Muscle layer of colon (tissue), 2 donors: ENCODE data around the gene TRPV6.
A peak's percentile ranks its signal among the peaks of the same experiment; 100 is the strongest.

Experiments
- H3K27ac ChIP-seq: one replicate; pipeline ENCODE4 v1.7.0; 2013; ENCODE audit warnings: low read depth, mild to moderate bottlenecking, low read length, moderate library complexity
- H3K27me3 ChIP-seq, 2 donors: one replicate each; pipeline ENCODE4 v1.7.0; 2013; ENCODE audit warnings: low read length in 2 of 2, mild to moderate bottlenecking in 2 of 2; ENCODE audit not compliant: insufficient read depth in 2 of 2, control insufficient read depth in 1 of 2
- H3K36me3 ChIP-seq: one replicate; pipeline ENCODE4 v1.7.0; 2013; ENCODE audit warnings: mild to moderate bottlenecking, low read length; ENCODE audit not compliant: insufficient read depth
- H3K4me1 ChIP-seq: one replicate; pipeline ENCODE4 v1.7.0; 2013; ENCODE audit warnings: mild to moderate bottlenecking, low read length; ENCODE audit not compliant: insufficient read depth
- H3K4me3 ChIP-seq, 2 donors: one replicate each; pipeline ENCODE4 v1.7.0; 2013; ENCODE audit warnings: low read length in 2 of 2, low read depth in 1 of 2, mild to moderate bottlenecking in 1 of 2, moderate library complexity in 1 of 2
- H3K9ac ChIP-seq: one replicate; pipeline ENCODE4 v1.7.0; 2013; ENCODE audit warnings: low read length
- H3K9me3 ChIP-seq: one replicate; pipeline ENCODE4 v1.7.0; 2013; ENCODE audit warnings: mild to moderate bottlenecking, low read length
- donor health status: abdominal sarcoma.
- donor health status: Adenocarcinoma of cecum.

The TRPV6 gene

GRCh38 chr7:142855114-142855743, 30.3 kb downstream of the TRPV6 start:
- Histone ChIP-seq H3K4me3 (peak overlapping the region; percentile 70 to 76), H3K36me3 (no peaks in the 10 kb centered on the region), H3K9ac (no peak overlapping the region), H3K9me3 (no peaks in the 10 kb centered on the region), H3K27ac (peak overlapping the region; percentile 19), H3K4me1 (peaks cover 22% of the 10 kb centered on the region), H3K27me3 (no peaks in the 10 kb centered on the region)

- Histone ChIP-seq H3K9me3 (no peaks in the 10 kb centered on the region), H3K27me3 (no peaks in the 10 kb centered on the region), H3K27ac (peak within 1 kb of the TSS; percentile 56), H3K36me3 (no peaks in the 10 kb centered on the region), H3K9ac (peak within 1 kb of the TSS; percentile 21), H3K4me3 (peak within 1 kb of the TSS; percentile 70 to 76), H3K4me1 (peaks cover 15% of the 10 kb centered on the region)
Observed at GRCh38 chr7:142854372-142855113, 31.0 kb downstream of the TRPV6 start, which contains the start of gene EPHB6. EPHB6 (plus strand) TSS chr7:142855076; CDS start chr7:142863228, 8,152 bp downstream.

DNA sequence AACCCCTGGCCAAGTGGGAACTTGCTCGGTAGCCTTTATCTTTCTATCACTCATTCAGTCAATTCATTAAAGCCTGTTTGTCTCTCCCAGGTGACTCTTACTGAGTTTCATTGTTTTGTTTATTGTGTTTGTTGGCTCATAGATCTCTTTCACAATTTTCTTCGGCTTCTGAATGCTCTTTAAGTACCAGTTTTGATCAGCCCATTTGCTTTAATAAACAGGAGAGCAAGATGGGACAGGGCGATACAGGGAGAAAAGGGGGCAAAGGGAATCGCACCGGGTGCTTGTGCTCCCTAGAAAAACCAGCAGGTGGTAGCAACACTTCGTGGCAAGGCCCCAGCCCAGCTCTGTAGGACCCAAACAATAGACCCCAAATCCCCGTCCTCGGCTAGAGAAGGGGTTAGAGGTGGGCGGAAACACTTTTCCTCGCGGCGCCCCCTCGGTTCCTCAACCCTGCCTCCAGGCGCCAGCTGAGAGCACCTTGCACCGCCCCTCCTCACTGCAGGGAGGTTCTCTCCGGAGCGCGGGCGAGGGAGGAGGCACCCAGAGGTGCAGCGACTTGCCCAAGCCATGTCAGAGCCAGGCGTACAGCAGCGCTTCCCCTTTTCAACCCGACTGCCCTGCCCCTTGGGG, 31.7 kb downstream of the TRPV6 start:
- Histone ChIP-seq H3K9me3 (no peaks in the 10 kb centered on the region), H3K9ac (peak overlapping the region; percentile 21), H3K4me1 (peaks cover 14% of the 10 kb centered on the region), H3K27me3 (no peaks in the 10 kb centered on the region), H3K4me3 (peak overlapping the region; percentile 70 to 76), H3K36me3 (no peaks in the 10 kb centered on the region), H3K27ac (peak overlapping the region; percentile 56)

- Histone ChIP-seq H3K4me3 (no peak overlapping the region), H3K27ac (no peak overlapping the region), H3K4me1 (peaks cover 14% of the 10 kb centered on the region), H3K9ac (no peak overlapping the region), H3K9me3 (no peaks in the 10 kb centered on the region), H3K27me3 (no peaks in the 10 kb centered on the region), H3K36me3 (no peaks in the 10 kb centered on the region)
Observed at GRCh38 chr7:142851919-142852318, 33.6 kb downstream of the TRPV6 start.

DNA sequence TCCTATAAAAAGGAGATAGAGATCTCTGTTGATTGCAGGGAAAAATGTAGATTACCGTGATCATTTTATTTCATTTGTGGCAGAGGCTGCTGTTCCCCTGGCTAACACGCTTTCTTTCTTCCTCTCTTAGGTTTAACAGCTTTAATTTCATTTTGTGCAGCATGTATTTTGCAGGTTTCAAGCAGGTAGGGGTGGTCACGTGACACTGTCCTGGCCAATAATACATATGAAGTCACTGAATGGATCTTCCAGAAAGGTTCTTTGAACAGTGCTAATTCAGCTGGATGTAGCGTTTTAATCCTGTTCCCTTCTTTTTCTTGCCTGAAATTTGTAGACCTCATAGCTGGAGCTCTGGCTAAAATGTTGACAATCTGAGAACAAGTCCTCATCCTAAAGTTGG, 34.3 kb downstream of the TRPV6 start:
- Histone ChIP-seq H3K4me3 (no peak overlapping the region), H3K9ac (no peak overlapping the region), H3K27ac (no peak overlapping the region), H3K36me3 (no peaks in the 10 kb centered on the region), H3K9me3 (no peaks in the 10 kb centered on the region), H3K4me1 (peaks cover 14% of the 10 kb centered on the region), H3K27me3 (no peaks in the 10 kb centered on the region)

DNA sequence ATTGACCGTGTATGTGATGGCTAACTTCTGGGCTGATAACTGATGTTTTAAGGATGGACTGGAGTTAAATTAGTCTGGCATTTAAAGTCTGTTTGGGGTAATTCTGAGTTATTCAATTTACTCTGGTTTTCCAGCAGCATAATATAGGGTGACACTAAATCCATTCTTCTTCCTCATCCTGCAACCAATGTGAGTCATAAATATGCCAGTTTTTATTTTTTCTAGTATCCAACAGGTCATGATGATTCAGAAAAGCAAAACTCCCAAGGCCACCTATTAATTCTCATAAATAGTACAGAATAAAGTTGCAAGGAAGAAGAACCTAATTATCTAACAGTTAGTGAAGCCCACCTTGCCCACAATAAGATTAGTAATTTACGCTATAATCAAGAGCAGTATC, 38.2 kb downstream of the TRPV6 start:
- Histone ChIP-seq H3K27me3 (no peaks in the 10 kb centered on the region), H3K4me3 (no peak overlapping the region), H3K9ac (no peak overlapping the region), H3K36me3 (no peaks in the 10 kb centered on the region), H3K27ac (no peak overlapping the region), H3K9me3 (no peaks in the 10 kb centered on the region), H3K4me1 (no peaks in the 10 kb centered on the region)

- Histone ChIP-seq H3K27me3 (no peaks in the 10 kb centered on the region), H3K4me1 (no peaks in the 10 kb centered on the region), H3K9me3 (no peaks in the 10 kb centered on the region), H3K4me3 (no peak overlapping the region), H3K27ac (no peak overlapping the region), H3K36me3 (no peaks in the 10 kb centered on the region), H3K9ac (no peak overlapping the region)
Observed at GRCh38 chr7:142842251-142842766, 43.2 kb downstream of the TRPV6 start.

- no peaks in the 10 kb centered on the region for H3K4me1 ChIP-seq
- no peak overlapping the region for H3K4me3 ChIP-seq
- H3K27ac ChIP-seq = no peak overlapping the region
- no peak overlapping the region for H3K9ac ChIP-seq
- no peaks in the 10 kb centered on the region for H3K9me3 ChIP-seq
- H3K27me3 ChIP-seq = no peaks in the 10 kb centered on the region
- H3K36me3 ChIP-seq = no peaks in the 10 kb centered on the region
Observed at GRCh38 chr7:142838461-142839213, 46.9 kb downstream of the TRPV6 start.

- no peaks in the 10 kb centered on the region for H3K9me3 ChIP-seq
- no peaks in the 10 kb centered on the region for H3K4me1 ChIP-seq
- H3K4me3 ChIP-seq = no peak overlapping the region
- H3K36me3 ChIP-seq = no peaks in the 10 kb centered on the region
- no peak overlapping the region for H3K9ac ChIP-seq
- H3K27me3 ChIP-seq = no peaks in the 10 kb centered on the region
- H3K27ac ChIP-seq = no peak overlapping the region
Observed at GRCh38 chr7:142836426-142836825, 49.1 kb downstream of the TRPV6 start.

DNA sequence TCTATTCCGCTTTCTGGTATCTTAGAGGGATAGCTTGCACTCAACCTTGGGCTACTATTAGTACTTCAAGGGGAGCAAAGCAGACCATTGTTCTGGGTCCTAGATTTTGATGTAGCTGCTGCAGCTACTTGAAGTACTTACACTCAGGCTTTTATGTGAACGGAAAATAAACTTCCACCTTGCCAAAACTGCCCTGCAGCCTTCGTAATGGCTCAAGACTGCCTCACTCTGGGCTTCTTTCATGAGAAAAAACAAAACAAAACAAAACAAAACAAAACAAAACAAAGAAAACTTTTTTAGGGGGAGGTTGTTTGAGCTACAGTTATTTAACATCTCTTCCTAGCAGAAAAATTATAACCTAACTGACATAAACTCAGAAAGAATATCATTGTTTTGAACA, 50.1 kb downstream of the TRPV6 start:
- H3K27me3 ChIP-seq = no peaks in the 10 kb centered on the region
- no peaks in the 10 kb centered on the region for H3K4me1 ChIP-seq
- no peaks in the 10 kb centered on the region for H3K36me3 ChIP-seq
- no peak overlapping the region for H3K27ac ChIP-seq
- no peak overlapping the region for H3K9ac ChIP-seq
- H3K4me3 ChIP-seq = no peak overlapping the region
- no peaks in the 10 kb centered on the region for H3K9me3 ChIP-seq
